Activated CD8-positive, alpha-beta memory T cell treated with anti-CD3 and anti-CD28 coated beads for 36 hours (primary cell): ENCODE results near the gene MRPS31. TPM values are rescaled to one million over a fixed set of nuclear protein-coding genes. Genes with fewer than 3 reads are reported as not detected.
"Not testable (repeated sequence)": the region's sequence is repeated elsewhere in the genome, so short reads cannot be mapped to it uniquely, and the experiment has no call there.

Experiments
- CTCF ChIA-PET: fragments of 350-600 bp; sonication (Branson Sonifier 250); formaldehyde crosslinking; loops from one replicate; lab custom pipeline; 2021; ENCODE audit warnings: antibody characterized with exemption; lab: Charles Lee
- POLR2A ChIA-PET: fragments of 350-600 bp; sonication (Branson Sonifier 250); formaldehyde crosslinking; loops from one replicate; lab custom pipeline; 2021; ENCODE audit warnings: antibody characterized with exemption; lab: Charles Lee
- total RNA-seq, 2 experiments: library from RNA; stranded (reverse); gene quantifications; one replicate each; pipeline ENCODE4 v1.2.3, GENCODE V29; 2021

MRPS31 gene
- total RNA-seq, 2 experiments from 2014 or later, result 42.1 to 42.2 TPM

DNA sequence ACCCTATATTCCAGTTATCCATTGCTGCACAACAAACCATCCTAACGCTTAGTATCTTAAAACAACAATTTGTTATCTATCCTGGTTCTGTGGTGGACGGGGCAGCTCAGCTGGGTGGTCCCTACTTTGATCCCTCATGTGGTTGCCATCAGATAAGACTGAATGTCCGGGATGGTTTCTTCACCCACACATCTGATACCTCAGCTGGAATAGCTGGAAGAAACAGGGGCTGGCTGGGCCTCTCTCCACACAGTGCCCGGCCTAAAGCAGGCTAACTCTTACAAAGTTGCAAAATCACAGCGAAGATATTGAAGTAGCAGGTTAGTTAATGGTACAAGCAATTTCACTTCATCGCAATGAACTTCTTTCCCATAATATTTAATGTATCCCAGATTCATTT is 3.7 kb upstream of the MRPS31 start:
- POLR2A ChIA-PET, result no interaction called here
- CTCF ChIA-PET, result interaction anchor here (0.6 kb wide), 1 partner anchor 204 kb away, joined by 3 read pairs; no protein-coding TSS in a partner anchor

DNA sequence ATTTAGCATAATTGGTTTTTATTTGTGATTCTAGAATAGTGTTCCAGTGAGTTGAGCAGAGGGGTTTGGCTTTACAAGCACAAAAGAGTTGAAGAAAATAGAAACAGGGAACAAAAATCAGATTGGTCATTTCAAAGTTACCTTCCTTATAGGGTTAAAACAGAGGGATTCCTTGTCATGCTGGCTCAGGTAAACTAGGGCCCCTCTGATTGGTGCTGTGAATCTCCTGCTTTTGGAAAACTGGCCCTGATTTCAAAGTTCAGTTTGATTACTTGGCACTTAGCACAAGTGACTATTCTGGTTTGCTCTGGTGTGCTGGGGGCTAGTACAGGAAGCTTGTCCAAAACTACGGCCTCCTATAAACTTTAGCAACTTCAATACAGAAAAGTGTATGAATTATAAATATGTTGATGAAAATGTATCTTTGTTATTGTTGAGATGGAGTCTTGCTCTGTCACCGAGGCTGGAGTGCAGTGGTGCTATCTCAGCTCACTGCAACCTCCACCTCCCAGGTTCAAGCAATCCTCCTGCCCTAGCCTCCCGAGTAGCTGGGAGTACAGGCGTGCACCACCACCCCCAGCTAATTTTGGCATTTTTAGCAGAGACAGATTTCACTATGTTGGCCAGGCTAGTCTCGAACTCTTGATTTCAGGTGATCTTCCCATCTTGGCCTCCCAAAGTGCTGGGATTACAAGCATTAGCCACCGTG is 1.9 kb upstream of the MRPS31 start:
- POLR2A ChIA-PET, result no interaction called here
- CTCF ChIA-PET, result no interaction called here

DNA sequence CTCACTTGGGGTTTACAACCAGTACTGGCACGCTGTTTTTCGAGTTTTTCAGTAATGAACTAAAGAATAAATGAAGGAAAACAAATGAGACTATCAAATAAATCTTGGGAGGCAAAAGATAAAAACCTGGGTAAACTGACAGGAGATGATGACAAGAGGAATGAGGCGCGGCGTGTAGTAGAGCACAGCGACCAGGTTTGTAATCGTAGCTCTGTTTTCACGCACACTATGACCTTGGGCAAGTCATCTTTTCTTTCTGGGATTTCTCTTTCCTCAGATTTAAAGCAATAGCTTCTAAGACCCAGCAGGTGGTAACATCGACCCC is 419 bp downstream of the MRPS31 start:
- POLR2A ChIA-PET, result interaction anchor here (0.8 kb wide), 1 partner anchor 114 kb away, joined by 3 read pairs; no protein-coding TSS in a partner anchor

DNA sequence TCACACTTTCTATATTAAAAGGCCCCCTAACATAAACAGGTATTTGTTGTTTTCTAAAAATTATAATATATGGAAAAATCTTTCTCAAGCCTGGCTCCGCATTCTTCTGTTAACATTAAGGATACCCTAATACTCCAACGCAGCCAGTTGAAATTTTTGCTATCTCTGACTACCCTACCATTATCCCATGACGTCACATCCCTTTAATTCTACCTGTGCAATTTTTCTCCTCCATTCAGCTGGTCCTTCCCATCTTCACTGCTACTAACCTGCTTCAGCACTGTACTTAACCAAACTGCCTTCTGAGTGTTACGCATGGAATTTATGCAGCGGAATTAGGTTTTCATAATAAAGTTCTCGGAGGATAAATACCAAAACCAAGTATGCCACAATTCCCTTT is 1.0 kb downstream of the MRPS31 start:
- ChIA-PET POLR2A (no interaction called here), CTCF (no interaction called here)

More for the DNA sequence above, 419 bp downstream of the MRPS31 start:
- CTCF ChIA-PET, result no interaction called here

DNA sequence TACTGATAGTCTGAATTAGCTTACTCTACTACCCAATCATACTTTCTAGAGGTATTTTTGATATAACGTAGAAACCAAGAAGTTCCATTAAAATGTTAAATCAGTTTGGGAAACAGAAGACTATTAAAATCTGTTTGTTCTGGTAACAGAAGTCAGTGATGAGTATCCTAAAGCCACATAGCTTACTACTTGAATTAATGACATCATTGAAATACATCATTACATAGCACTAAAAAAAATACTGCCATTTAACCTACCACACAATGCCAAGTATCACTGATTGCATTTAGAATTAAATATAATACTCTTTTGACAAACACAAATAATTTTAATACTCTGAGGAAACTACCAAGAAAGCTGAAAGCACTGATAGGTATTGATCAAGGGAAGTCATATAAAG is 5.4 kb downstream of the MRPS31 start:
- CTCF ChIA-PET, result interaction anchor here (1.6 kb wide), 1 partner anchor 12 kb away, joined by 6 read pairs; no protein-coding TSS in a partner anchor

DNA sequence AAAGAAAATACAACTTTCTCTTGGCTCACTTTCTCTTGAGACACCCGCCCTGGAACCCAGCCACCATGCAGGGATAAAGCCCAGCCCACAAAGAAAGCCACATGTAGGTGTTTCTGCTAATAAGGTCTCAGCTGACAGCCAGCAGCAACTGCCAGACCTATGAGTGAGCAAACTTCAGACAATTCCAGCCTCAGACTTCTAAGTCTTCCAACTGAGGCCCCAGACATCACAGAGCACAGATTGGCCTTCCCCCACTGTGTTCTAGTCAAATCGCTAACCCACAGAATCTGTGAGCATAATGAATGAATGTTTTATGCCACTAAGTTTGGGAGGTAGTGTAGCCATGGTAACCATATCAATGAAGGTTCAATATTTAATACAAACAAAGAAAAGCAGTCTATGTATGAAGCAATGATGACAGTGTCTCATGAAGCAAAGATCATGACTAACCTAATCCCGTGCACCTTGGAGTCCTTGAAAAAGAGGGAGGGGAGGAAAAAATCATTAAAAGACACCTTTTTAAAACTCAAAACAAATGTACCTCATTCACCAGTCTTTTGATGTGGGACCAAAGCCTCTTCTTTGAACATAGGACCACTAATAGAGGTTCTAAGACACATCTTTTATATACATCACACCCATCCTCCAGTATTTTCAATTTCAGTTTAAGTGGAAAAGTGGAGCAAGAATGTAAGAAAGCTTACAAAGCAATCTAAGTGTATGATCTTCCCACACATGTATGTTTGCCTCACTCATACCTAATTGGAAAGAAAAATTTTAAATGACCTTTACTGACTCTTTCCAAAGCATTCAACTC is 6.2 kb downstream of the MRPS31 start:
- ChIA-PET POLR2A (interaction anchor here (1.4 kb wide), 1 partner anchor 25 kb away, joined by 3 read pairs; the partner anchor contains the start of gene SLC25A15), CTCF (interaction anchor here (1.6 kb wide), 1 partner anchor 13 kb away, joined by 6 read pairs; no protein-coding TSS in a partner anchor)

More for the DNA sequence above, 5.4 kb downstream of the MRPS31 start:
- POLR2A ChIA-PET, result interaction anchor here (1.4 kb wide), 1 partner anchor 24 kb away, joined by 3 read pairs; the partner anchor contains the start of gene SLC25A15

DNA sequence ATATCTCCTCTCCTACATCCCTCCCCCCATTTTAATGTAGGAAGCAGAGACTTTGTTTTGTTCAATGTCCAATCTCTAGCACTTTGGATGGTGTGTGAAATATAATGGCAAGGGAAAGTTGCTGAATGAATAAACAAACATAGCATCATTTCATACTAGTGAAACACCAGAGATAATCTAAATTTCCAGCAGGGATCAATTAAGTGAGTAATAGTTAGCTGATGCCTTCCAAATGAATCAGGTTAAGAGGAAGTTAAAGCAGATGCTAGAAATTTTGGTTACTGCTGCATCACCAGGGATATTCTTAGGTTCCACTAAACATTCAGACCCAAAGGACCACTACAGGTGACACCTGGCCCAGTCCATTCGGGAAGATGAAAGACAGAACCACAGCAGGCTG is 8.1 kb downstream of the MRPS31 start:
- ChIA-PET CTCF (no interaction called here), POLR2A (no interaction called here)

DNA sequence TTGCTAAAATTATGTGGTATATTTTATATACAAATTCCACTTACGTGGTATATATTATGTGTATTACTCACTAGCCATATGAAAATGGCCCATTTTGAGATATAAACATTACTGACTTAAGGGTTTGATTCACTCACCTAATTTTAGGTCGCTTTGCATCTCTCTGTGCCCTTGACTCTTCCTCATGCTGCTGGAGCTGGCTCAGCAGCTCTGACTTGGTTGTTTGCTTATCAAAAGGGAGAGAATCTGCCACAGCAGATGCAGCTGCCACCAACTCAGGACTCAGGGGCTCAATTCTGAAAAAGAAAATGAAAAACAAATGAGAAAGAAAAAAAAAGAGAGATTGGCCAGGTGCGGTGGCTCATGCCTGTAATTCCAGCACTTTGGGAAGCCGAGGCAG is 12.2 kb downstream of the MRPS31 start:
- POLR2A ChIA-PET, result no interaction called here
- CTCF ChIA-PET, result no interaction called here

DNA sequence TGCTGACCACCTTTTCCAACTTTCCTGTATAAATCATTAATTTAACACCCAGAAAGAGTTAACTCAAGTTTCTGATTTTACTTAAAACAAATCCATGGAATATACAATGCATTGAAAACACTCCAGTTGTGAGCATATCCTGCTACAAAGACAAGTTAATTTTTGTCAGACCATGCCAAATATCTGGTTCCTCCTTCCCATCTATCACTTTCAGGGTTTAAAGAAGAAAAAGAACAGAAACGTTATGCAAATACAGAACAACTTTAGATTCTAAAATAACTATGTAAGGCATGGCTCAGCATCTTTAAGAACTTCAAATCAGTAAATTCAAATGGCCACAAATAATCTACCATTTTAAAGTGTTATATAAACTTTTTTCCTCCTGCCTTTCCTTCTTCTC is 14.9 kb downstream of the MRPS31 start:
- ChIA-PET POLR2A (no interaction called here), CTCF (no interaction called here)

DNA sequence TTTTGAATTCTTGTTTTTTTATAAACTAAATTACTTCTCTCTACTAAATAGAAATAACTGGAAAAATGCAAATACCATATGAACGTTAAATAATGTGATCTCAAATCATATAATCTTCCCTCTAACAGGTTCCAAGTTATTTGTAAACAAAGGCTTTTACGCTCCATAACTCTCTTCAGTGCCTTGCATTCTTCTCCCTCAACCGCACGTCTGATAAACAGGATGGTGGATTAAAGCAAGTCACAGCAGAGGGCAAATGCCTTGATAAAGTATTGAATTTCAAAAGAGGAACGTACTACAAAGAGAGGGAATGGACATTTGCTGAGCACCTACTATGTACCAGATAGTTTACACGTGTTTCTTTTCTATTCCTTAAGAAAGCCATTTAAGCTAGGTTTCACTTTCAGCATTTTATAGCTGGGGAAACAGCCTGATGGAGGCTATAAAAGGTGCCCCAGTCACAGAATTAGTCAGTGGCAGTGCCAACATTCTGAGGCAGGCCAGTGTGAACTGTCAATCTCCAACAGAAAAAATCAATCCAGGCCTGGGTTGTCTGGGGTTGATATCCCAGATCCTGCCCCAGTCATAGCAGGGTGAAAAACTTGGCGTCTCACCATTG is 15.8 kb downstream of the MRPS31 start:
- ChIA-PET POLR2A (no interaction called here), CTCF (no interaction called here)

DNA sequence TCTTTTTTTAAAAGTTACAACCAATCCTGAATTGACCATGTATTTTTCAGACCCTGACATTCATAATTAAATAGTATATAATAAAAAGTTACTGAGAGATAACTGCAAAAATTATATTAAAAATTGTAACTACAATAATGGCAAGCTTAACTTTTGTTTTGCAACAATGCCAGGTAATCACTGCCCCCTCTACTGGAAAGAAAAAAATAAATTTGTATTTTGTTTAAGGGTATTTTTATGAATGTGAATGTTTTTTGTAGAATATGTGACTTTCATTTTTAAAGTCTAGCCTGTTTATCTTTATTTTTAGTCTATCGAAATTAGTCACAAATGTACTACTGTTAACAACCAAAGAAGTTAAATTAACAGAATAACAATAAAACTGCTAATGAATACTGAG is 21.7 kb downstream of the MRPS31 start:
- CTCF ChIA-PET, result no interaction called here

DNA sequence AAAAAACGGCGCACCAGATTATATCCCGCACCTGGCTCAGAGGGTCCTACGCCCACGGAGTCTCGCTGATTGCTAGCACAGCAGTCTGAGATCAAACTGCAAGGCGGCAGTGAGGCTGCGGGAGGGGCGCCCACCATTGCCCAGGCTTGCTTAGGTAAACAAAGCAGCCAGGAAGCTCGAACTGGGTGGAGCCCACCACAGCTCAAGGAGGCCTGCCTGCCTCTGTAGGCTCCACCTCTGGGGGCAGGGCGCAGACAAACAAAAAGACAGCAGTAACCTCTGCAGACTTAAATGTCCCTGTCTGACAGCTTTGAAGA is 35.8 kb downstream of the MRPS31 start:
- POLR2A ChIA-PET, CTCF ChIA-PET: not testable (repeated sequence)

More for the DNA sequence above, 21.7 kb downstream of the MRPS31 start:
- POLR2A ChIA-PET, result interaction anchor here (0.6 kb wide), 1 partner anchor 281 kb away, joined by 3 read pairs; no protein-coding TSS in a partner anchor

DNA sequence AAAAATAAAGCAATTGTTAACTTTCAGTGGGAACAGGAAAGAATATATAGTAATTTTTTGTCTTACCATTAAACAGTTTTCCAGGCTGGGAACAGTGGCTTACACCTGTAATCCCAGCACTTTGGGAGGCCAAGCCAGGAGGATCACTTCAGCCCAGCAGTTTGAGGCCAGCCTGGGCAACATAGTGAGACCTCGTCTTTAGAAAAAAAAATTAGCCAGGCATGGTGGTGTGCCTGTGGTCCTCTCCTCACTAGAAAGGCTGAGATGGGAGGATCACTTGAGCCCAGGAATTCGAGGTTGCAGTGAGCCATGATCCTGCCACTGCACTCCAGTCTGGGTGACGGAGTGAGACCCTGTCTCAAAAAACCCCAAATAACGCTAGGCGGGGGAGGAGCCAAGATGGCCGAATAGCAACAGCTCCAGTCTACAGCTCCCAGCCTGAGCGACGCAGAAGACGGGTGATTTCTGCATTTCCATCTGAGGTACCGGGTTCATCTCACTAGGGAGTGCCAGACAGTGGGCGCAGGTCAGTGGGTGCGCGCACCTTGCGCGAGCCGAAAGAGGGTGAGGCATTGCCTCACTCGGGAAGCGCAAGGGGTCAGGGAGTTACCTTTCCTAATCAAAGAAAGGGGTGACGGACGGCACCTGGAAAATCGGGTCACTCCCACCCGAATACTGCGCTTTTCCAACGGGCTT is 36.3 kb downstream of the MRPS31 start:
- POLR2A ChIA-PET, CTCF ChIA-PET: not testable (repeated sequence)

DNA sequence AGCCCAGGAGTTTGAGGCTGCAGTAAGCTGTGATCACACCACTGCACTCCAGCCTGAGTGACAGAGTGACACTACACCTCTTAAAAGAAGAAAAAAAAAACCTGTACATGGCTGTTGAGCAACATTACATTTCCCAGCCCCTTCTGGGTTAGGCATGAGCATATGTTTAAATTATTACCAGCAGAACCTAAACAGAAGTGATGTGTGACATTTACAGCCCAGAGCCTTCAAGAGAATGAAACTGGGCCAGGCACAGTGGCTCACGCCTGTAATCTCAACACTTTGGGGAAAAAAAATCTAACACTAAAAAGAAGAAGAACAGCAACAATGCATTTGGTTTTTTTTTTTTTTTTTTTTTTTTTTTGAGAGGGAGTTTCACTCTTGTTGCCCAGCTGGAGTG is 38.3 kb downstream of the MRPS31 start:
- CTCF ChIA-PET, result interaction anchor here (0.6 kb wide), 1 partner anchor 292 kb away, joined by 3 read pairs; no protein-coding TSS in a partner anchor
- POLR2A ChIA-PET, result no interaction called here

DNA sequence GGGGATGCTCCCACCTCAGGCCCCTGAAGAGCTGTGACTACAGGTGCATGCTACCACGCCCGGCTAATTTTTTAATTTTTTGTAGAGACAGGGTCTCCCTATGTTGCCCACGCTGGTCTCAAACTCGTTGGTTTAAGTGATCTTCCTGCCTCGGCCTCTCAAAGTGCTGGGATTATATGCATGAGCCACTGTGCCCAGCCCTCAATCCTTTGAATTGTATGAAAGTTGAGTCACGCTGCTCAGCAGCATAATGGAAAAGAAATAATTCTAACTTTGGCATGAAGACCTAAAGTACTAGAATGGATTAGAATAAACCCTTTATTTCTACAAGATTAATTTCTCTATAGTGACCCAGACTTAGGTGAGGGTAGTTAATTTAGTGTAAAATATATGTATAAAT is 42.4 kb downstream of the MRPS31 start:
- CTCF ChIA-PET, result no interaction called here
- POLR2A ChIA-PET, result interaction anchor here (0.6 kb wide), 1 partner anchor 281 kb away, joined by 3 read pairs; no protein-coding TSS in a partner anchor

DNA sequence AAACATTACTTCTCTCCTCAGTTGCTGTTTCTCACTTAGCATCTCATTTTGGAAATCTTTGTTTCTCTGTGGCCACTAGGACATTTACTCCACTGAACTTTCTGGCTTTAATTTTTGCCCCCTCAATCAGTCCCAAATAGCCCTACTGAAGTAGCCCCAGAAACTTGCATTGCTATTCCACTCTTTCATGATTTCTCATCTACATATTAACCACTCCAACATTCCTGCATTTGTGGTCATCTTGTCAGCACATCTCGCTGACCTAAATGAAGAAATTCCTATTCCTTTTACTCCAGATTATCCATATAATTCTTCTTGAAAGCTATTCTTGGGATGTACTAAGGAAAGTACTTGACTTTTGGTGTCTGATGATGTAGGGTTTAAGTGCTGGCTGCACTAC is 56.6 kb downstream of the MRPS31 start:
- CTCF ChIA-PET, POLR2A ChIA-PET: not testable (repeated sequence)

DNA sequence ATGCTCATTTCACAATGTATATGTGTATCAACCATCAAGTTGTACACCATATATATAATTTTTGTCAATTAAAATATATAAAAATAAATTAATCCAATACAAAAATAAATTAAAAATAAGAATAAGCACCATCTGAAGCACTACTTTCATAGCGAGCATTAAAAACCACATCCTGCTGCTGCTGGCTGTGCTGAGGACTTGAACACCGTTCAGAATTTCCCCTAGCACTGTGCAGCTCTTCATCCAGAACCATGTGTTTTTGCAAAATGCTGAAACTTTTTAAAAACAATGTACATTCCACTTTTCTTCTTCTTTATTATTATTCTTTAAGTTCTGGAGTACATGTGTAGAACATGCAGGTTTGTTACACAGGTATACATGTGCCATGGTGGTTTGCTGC is 64.6 kb downstream of the MRPS31 start:
- ChIA-PET POLR2A (no interaction called here), CTCF (no interaction called here)

DNA sequence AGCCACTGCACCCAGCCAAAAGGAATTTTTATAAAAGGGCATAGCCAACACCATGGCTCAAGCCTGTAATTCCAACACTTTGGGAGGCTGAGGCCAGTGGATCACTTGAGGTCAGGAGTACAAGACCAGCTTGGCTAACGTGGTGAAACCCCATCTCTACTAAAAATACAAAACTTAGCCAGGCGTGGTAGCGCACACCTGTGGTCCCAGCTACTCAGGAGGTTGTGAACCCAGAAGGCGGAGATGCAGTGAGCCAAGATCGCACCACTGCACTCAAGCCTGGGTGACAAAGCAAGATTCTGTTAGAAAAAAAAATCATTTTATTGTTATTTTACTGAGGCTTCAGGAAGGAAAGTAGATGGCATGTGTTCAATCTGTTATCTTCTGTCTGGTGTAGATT is 73.3 kb downstream of the MRPS31 start:
- ChIA-PET CTCF (no interaction called here), POLR2A (no interaction called here)

DNA sequence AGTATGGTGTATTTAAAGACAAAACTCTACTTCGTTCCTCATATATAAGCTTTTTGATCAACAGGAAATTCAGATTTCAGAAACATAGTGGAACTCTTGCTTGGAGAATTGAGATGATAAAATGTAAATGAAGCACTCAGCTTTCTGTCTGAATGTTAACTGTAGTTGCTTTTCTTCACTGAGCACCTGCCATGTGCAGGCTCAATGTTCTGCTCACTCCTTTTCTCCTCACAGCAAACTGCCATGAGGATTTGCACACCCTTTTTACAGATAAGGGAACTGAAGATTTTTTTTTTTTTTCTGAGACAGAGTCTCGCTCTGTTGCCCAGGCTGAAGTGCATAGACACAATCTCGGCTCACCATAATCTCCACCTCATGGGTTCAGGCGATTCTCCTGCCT is 76.6 kb downstream of the MRPS31 start:
- POLR2A ChIA-PET, result no interaction called here
- CTCF ChIA-PET, result no interaction called here
